Measurements from ENCODE around the gene MATK.

MATK gene
- total RNA-seq, result 64.7 to 305 (median 143) reads per million in 17 experiments

GRCh38 chr19:3785938-3786824, at the start of gene MATK:
Gene MATK (minus strand): TSS chr19:3786381. CDS start chr19:3785135, 1,246 bp downstream.
- peak; percentile 71 to 85 (median 78) for DNase-seq

- DNase-seq, result no peak
These were observed 48.9 kb upstream of the MATK start for GRCh38 chr19:3835055-3835435.

- no peak for DNase-seq
These were observed 48.3 kb upstream of the MATK start for GRCh38 chr19:3834349-3835054.

- DNase-seq, result no peak
These were observed 47.6 kb upstream of the MATK start for GRCh38 chr19:3833578-3834348.

- no peak for DNase-seq
These were observed 45.8 kb upstream of the MATK start for GRCh38 chr19:3832001-3832400.

- no peak for DNase-seq
These were observed 45.4 kb upstream of the MATK start for GRCh38 chr19:3831601-3832000.

GRCh38 chr19:3830621-3831589, 44.7 kb upstream of the MATK start:
- DNase-seq, result no peak

GRCh38 chr19:3827306-3827705, 41.1 kb upstream of the MATK start:
- no peak for DNase-seq

GRCh38 chr19:3826163-3826562, 40.0 kb upstream of the MATK start:
- no peak for DNase-seq

GRCh38 chr19:3825286-3825956, 39.2 kb upstream of the MATK start:
- no peak for DNase-seq

- no peak for DNase-seq
These were observed 37.2 kb upstream of the MATK start for GRCh38 chr19:3823350-3823713.

- no peak for DNase-seq
These were observed 36.6 kb upstream of the MATK start for GRCh38 chr19:3822683-3823349.

- peak; percentile 79 to 91 (median 88) for DNase-seq
These were observed 35.7 kb upstream of the MATK start for GRCh38 chr19:3821857-3822364.

- DNase-seq, result no peak
These were observed 35.0 kb upstream of the MATK start for GRCh38 chr19:3821156-3821555.

GRCh38 chr19:3819989-3820388, 33.8 kb upstream of the MATK start:
- no peak for DNase-seq

GRCh38 chr19:3818918-3819317, 32.7 kb upstream of the MATK start:
- DNase-seq, result no peak

- DNase-seq, result peak; percentile 92 to 98 (median 94)
These were observed 32.3 kb upstream of the MATK start for GRCh38 chr19:3818466-3818865.

GRCh38 chr19:3817761-3818160, 31.6 kb upstream of the MATK start:
- DNase-seq, result no peak

GRCh38 chr19:3816566-3817218, 30.5 kb upstream of the MATK start:
- DNase-seq, result no peak

- peak in 1 of 4 experiments; percentile 24 for DNase-seq
These were observed 30.0 kb upstream of the MATK start for GRCh38 chr19:3816148-3816547.
